Activated CD4-positive, alpha-beta T cell treated with anti-CD3 and anti-CD28 coated beads, Interleukin-2, amount 50 U/mL, for 4 hours (primary cell): ENCODE results near the gene CD300E.
A peak's percentile ranks its signal among the peaks of the same experiment; 100 is the strongest.
"Not testable (repeated sequence)": the region's sequence is repeated elsewhere in the genome, so short reads cannot be mapped to it uniquely, and the experiment has no call there.

ENCODE experiments used
- DNase-seq, 2 experiments: peaks; one replicate each; pipeline ENCODE4 v3.0.0-alpha.2; 2020

Gene CD300E

GRCh38 chr17:74633326-74633725 lies 9.8 kb upstream of the CD300E start:
- DNase-seq: no peak

- no peak for DNase-seq
These were observed 9.1 kb upstream of the CD300E start for GRCh38 chr17:74632617-74633016.

GRCh38 chr17:74631468-74632450 lies 8.2 kb upstream of the CD300E start:
- no peak for DNase-seq

- not testable (repeated sequence) for DNase-seq
These were observed 6.7 kb upstream of the CD300E start for GRCh38 chr17:74630251-74630650.

DNA sequence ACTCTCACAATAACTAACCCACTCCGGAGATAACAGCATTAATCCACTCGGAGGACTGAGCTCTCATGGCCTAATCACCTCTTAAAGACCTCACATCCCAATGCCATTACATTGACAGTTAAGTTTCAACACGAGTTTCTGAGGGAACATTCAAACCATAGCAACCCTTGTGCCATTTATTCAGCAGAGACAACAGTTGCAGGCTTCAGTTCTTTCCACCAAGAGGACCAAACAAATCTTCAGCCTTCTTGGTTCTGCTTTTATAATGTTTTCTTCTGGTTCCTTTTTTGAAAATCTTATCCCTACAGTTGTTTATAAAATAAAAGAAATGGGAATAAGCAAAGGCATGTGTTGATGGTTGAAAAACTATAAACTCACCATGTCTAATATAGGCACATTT lies 2.1 kb upstream of the CD300E start:
- no peak for DNase-seq

GRCh38 chr17:74624131-74624530 lies 593 bp upstream of the CD300E start:
- DNase-seq: no peak

- no peak for DNase-seq
These were observed 4.4 kb downstream of the CD300E start for GRCh38 chr17:74619077-74619673.

DNA sequence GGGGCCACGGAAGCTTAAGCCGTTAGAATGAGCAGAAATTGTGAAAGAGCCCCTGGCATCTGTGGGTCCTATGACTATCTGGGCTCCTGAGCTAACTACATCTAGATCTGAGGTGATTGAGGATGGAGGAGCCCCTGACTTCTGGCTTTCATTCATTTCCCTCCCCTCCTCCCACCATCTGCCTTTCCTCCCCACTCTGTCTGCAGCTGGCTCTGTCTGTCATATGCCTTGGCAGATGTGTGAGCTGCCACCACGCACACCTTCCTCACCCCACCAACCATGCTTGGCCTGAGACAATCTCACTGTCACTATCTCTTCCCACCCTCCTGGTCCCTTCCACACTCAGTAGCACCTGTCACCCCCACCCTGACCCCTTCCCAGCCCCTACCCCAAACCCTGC lies 5.1 kb downstream of the CD300E start:
- no peak for DNase-seq

DNA sequence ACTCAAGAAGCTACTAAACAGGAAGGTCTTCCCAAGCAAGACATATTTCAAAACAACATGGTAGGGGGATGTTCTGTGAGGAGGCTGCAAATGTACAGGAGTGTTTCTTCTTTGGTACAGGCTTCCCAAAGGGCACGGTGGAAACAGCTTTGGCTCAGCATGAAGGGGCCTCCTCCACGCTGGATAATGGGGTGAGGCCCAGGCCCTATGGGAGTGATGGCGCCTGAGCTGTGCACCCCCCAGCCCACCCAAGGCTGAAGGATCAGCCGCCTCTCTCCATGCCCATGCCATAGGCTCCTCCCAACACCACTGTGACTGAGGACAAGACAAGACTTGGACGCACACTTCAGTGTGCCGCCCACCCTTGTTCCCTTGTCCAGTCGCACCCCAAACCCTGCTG lies 6.8 kb downstream of the CD300E start:
- DNase-seq: no peak

DNA sequence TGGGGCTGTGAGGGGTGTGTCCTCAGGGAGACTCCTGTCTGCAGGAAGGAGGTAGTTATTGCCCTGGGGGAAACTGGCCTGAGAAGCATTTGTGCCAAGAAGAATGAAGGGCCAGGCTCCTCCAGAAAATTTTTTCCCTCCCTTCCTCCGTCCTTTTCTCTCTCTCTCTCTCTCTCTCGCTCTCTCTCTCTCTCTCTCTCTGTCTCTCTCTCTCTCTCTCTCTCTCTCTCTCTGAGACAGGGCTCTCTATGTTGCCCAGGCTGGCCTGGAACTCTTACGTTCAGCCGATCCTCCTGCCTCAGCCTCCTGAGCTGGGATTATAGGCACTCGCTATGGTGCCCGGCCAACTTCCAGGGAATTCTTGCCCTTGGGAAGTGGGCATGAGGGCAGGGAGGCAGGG lies 11.5 kb downstream of the CD300E start:
- no peak for DNase-seq

DNA sequence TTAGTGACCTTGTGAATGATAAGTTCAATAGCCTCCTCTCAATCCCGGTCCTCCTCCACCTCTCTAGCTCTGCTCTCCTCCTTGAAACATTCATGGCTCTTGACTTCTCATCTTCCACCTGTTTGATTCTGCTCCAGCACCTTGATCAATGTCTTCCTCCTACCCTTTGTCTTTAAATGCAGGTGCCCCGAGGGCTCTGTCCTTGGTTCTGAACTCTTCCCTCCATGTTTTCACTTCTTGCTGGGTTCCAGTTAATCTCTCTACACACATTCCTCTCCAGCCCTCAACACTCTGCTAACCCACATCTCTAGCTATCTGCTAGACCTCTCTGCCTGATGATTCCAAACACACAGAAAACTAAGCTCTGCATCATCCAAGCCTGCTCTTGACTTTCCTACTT lies 13.4 kb downstream of the CD300E start:
- DNase-seq: no peak

GRCh38 chr17:74608511-74608910 lies 15.0 kb downstream of the CD300E start:
- DNase-seq: no peak

- no peak for DNase-seq
These were observed 16.3 kb downstream of the CD300E start for GRCh38 chr17:74607221-74607620.

GRCh38 chr17:74606050-74606449 lies 17.5 kb downstream of the CD300E start:
- DNase-seq: no peak

DNA sequence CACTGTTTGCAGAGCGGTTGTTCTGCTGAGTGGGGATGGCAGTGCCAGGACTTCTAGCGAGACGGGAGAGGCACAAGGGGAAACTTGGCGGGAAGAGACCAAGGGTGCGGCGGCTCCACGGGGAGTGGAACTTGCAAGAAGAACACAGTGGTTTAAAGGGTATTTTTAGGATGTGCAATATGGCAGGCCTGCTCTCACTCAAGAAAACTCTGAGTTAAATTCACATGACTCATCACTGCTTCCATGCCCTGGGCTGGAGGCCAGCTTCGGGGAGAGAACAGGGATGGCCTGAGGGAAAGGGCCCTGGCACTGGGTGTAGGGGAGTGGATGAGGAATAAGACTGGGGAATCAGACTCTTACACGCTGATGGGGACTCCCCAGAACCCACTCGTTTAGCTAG lies 18.2 kb downstream of the CD300E start:
- no peak for DNase-seq

DNA sequence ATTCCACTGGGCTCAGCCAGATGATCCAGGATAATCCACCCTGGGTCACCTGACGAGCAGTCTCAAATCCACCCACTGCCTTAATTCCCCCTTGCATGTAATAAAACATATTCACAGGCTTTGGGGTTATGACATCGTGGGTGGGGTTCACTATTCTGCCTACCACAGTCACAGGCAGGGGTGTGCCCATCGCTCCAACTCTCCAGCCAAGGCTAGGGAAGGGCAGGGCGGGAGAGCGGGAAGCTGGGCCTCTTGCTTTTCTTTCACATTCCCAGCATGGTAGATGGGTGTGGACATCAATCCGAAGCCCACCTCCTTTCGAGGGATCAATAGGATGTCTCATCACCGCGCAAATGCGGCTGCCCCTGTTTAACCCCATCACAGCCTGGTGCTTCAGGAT lies 18.8 kb downstream of the CD300E start:
- no peak for DNase-seq

DNA sequence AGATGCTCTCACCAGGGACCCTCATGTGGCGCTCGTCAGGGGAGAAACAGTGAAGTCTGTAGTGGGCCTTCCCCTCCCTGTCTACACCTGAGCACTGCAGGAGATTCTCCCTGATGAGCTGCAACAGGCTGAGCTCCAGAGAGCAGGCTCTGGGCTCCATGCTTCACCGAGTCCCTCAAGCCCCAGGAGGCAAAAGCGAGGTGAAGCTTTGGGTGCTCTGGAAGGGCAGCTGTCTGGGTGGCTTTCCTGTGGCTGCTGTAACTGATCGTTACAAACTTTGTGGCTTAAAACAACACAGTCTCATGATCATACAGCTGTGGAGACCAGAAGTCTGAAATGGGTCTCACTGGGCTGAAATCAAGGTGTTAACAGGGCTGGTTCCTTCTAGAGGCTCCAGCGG lies 19.3 kb downstream of the CD300E start:
- DNase-seq: no peak

DNA sequence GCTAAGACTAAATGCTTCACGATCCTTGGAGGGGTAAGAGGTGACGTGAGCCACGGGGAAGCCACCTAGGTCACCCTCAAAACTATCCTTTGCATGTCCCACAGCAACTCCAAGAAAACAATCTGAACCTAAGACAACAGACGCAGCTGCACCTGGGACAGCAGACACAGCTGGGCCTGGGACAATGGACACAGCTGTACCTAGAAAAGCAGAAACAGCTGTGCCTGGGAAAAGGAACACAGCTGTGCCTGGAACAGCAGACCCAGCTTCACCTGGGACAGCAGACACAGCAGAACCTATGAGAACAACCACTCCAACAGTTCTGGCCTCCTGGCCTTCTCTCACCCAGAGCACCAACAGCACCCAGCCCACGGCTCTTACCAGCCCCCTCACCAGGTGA lies 19.8 kb downstream of the CD300E start:
- no peak for DNase-seq

GRCh38 chr17:74603037-74603635 lies 20.4 kb downstream of the CD300E start:
- no peak for DNase-seq

GRCh38 chr17:74601944-74602572 lies 21.5 kb downstream of the CD300E start:
- peak in 1 of 2 experiments; percentile 5 for DNase-seq

DNA sequence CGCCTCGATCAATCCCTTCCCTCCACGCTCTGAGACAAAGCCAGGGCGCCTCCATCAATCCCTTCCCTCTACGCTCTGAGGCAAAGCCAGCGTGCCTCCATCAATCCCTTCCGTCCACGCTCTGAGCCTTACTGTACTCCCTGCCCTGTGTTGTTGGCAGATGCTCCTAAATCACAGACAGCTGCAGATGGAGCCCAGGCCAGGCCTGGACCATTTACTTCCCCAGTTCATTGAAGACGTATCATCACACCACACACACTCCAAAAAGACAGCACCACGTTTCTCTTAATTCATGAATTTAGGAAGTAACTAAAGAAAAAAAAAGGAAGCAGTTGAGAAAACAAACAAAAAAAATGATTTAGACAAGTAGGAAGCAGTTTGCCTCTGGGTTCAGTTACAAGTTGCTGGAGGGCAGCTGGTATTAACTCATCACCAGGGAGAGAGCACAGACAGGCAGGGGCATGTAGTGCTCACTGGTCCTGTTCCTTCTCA lies 24.0 kb downstream of the CD300E start:
- no peak for DNase-seq

GRCh38 chr17:74599023-74599399 lies 24.5 kb downstream of the CD300E start:
- no peak for DNase-seq

DNA sequence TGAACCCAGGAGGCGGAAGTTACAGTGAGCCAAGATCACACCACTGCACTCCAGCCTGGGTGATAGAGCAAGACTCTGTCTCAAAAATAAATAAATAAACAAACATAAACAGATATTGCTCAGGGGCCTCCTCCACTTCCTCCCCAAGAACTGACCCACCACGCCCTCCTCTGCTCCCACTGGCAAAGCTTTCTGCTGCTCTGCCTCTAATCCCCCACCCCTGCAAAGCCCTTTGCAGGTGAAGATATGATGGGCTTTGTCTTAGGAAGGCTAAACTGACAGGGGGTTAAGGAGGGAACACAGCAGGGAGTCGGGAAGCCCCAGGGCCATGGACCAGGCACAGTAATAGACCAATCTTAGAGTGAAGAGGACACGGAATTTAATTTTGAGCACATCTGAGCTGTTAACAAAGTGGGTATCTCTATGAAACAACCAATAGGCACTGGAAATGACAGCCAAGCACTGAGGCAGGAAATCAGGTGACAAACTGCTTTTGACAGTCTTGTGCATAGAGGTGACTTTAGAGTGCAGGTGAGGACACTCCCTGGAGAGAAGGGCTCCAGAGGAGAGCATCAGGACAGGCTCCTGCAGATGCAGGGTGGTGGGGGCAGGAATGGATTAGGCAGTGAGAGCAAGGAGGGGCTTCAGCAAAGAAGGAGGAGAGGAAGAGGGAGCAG lies 25.1 kb downstream of the CD300E start:
- no peak for DNase-seq
